HepG2 (cell line): Measurements from ENCODE around the gene NLRP12.

Experiments
- CTCF ChIP-seq: sonication (generic); formaldehyde crosslinking; IDR thresholded peaks from 2 replicates; pipeline ENCODE4 v1.5.0; 2020; ENCODE audit warnings: mild to moderate bottlenecking, missing genetic modification reagents, moderate library complexity
- HNRNPLL ChIP-seq: fragments of 200-400 bp; formaldehyde crosslinking; IDR thresholded peaks from 2 replicates; pipeline ENCODE4 v1.6.1; 2017; ENCODE audit warnings: mild to moderate bottlenecking, low read depth, low read length; ENCODE audit not compliant: poor library complexity, severe bottlenecking
- IRF2 ChIP-seq: IDR thresholded peaks from 2 replicates; pipeline ENCODE4 v1.6.1; 2018; ENCODE audit warnings: missing genetic modification reagents, missing compliant biosample characterization
- SAFB2 ChIP-seq: sonication (generic); formaldehyde crosslinking; IDR thresholded peaks from 2 replicates; pipeline ENCODE4 v1.5.1; 2020; ENCODE audit warnings: missing genetic modification reagents, low read depth, mild to moderate bottlenecking, borderline replicate concordance
- SMC3 ChIP-seq: IDR thresholded peaks from 2 replicates; pipeline ENCODE4 v1.6.1; 2011; ENCODE audit warnings: low read length, improper control_type of control experiment
- TEF ChIP-seq: sonication (generic); formaldehyde crosslinking; IDR thresholded peaks from 2 replicates; pipeline ENCODE4 v1.5.0; 2020; ENCODE audit warnings: missing genetic modification reagents
- ZNF639 ChIP-seq: conservative IDR thresholded peaks from 2 replicates; pipeline ENCODE4 v1.6.1; 2018; ENCODE audit warnings: missing genetic modification reagents

- no peak for TF ChIP-seq SMC3
- no peak for TF ChIP-seq SAFB2 (CRISPR knock-in tag)
- no peak for TF ChIP-seq HNRNPLL
- TF ChIP-seq IRF2 (CRISPR knock-in tag): no peak
- no peak for TF ChIP-seq CTCF
- TF ChIP-seq TEF (CRISPR knock-in tag): no peak
- TF ChIP-seq ZNF639 (CRISPR knock-in tag): no peak
Measured at GRCh38 chr19:53849237-53849676, 25.1 kb upstream of the NLRP12 start.
